Activated T-helper 2 cell treated with anti-CD3 and anti-CD28 coated beads, Interferon-gamma antibody, Interleukin-2, Interleukin-4, amounts not matched to agents 10 μg/mL and 5 μg/mL and 100 μg/mL, durations not matched to agents 14 hours and 24 hours and 36 hours (primary cell): ENCODE results near the gene NDC1. TPM values are rescaled to one million over a fixed set of nuclear protein-coding genes. Genes with fewer than 3 reads are reported as not detected.
"Not testable (repeated sequence)": the region's sequence is repeated elsewhere in the genome, so short reads cannot be mapped to it uniquely, and the experiment has no call there.

ENCODE experiments used
- DNase-seq: peaks from one replicate; pipeline ENCODE4 v3.0.0; 2021; ENCODE audit warnings: low spot score
- H3K27ac Mint-ChIP-seq: one replicate; pipeline ENCODE4 v1.8.0; 2021; ENCODE audit warnings: mixed read lengths
- H3K27me3 Mint-ChIP-seq: one replicate; pipeline ENCODE4 v1.8.0; 2021; ENCODE audit warnings: low read depth, mixed read lengths
- H3K36me3 Mint-ChIP-seq: one replicate; pipeline ENCODE4 v1.8.0; 2021; ENCODE audit warnings: low read depth, mixed read lengths
- H3K4me1 Mint-ChIP-seq: one replicate; pipeline ENCODE4 v1.8.0; 2021; ENCODE audit warnings: low read depth, mixed read lengths
- H3K4me3 Mint-ChIP-seq: one replicate; pipeline ENCODE4 v1.8.0; 2021; ENCODE audit warnings: low read depth, mild to moderate bottlenecking, moderate library complexity, mixed read lengths
- H3K9me3 Mint-ChIP-seq: one replicate; pipeline ENCODE4 v1.8.0; 2021; ENCODE audit warnings: mixed read lengths
- intact Hi-C: fragments of 100-400 bp; cut with micrococcal nuclease; formaldehyde crosslinking; loops from one replicate; pipeline ENCODE4 v1.15.1; 2023
- total RNA-seq: library from RNA; stranded (reverse); gene quantifications from 2 replicates; pipeline ENCODE4 v1.2.3, GENCODE V29; 2022

Gene NDC1
- total RNA-seq, 1 donor from 2014 or later = 32.4 TPM

GRCh38 chr1:53815484-53815883 lies 22.6 kb downstream of the NDC1 start:
- H3K27me3 Mint-ChIP-seq, H3K4me3 Mint-ChIP-seq, intact Hi-C loops, DNase-seq, H3K9me3 Mint-ChIP-seq, H3K27ac Mint-ChIP-seq: not testable (repeated sequence)
- Mint-ChIP-seq H3K36me3 (peaks cover 95% of the 10 kb centered on the region), H3K4me1 (peaks cover 23% of the 10 kb centered on the region)

- intact Hi-C loops = no loop called here
- Mint-ChIP-seq H3K4me3 (no peak overlapping the region), H3K27me3 (no peaks in the 10 kb centered on the region), H3K9me3 (no peaks in the 10 kb centered on the region), H3K36me3 (peaks cover 82% of the 10 kb centered on the region), H3K4me1 (peaks cover 22% of the 10 kb centered on the region), H3K27ac (no peak overlapping the region)
- DNase-seq = no peak
These were observed 26.7 kb downstream of the NDC1 start for GRCh38 chr1:53811414-53811851.

- H3K36me3 Mint-ChIP-seq = peaks cover 75% of the 10 kb centered on the region
- intact Hi-C loops = no loop called here
- H3K9me3 Mint-ChIP-seq = no peaks in the 10 kb centered on the region
- H3K4me3 Mint-ChIP-seq = no peak overlapping the region
- DNase-seq = no peak
- H3K27ac Mint-ChIP-seq = no peak overlapping the region
- no peaks in the 10 kb centered on the region for H3K27me3 Mint-ChIP-seq
- H3K4me1 Mint-ChIP-seq = peaks cover 18% of the 10 kb centered on the region
These were observed 27.6 kb downstream of the NDC1 start for GRCh38 chr1:53810497-53810896.

- Mint-ChIP-seq H3K36me3 (peaks cover 73% of the 10 kb centered on the region), H3K27me3 (no peaks in the 10 kb centered on the region), H3K4me1 (peaks cover 15% of the 10 kb centered on the region), H3K4me3 (no peak overlapping the region), H3K9me3 (no peaks in the 10 kb centered on the region), H3K27ac (no peak overlapping the region)
- intact Hi-C loops = no loop called here
- DNase-seq = no peak
These were observed 28.1 kb downstream of the NDC1 start for GRCh38 chr1:53810007-53810406.

- no peak for DNase-seq
- H3K27me3 Mint-ChIP-seq = no peaks in the 10 kb centered on the region
- peaks cover 66% of the 10 kb centered on the region for H3K36me3 Mint-ChIP-seq
- peaks cover 10% of the 10 kb centered on the region for H3K4me1 Mint-ChIP-seq
- no peak overlapping the region for H3K27ac Mint-ChIP-seq
- no peaks in the 10 kb centered on the region for H3K9me3 Mint-ChIP-seq
- intact Hi-C loops = no loop called here
- H3K4me3 Mint-ChIP-seq = no peak overlapping the region
These were observed 30.2 kb downstream of the NDC1 start for GRCh38 chr1:53807916-53808315.

- intact Hi-C loops = no loop called here
- Mint-ChIP-seq H3K27me3 (no peaks in the 10 kb centered on the region), H3K27ac (no peak overlapping the region), H3K36me3 (peaks cover 59% of the 10 kb centered on the region), H3K4me1 (peaks cover 3% of the 10 kb centered on the region), H3K9me3 (no peaks in the 10 kb centered on the region), H3K4me3 (no peak overlapping the region)
- no peak for DNase-seq
These were observed 33.1 kb downstream of the NDC1 start for GRCh38 chr1:53804791-53805505.

- H3K4me1 Mint-ChIP-seq = peaks cover 3% of the 10 kb centered on the region
These were observed 33.9 kb downstream of the NDC1 start for GRCh38 chr1:53804181-53804580.

GRCh38 chr1:53800621-53801020 lies 37.5 kb downstream of the NDC1 start:
- Mint-ChIP-seq H3K36me3 (peaks cover 59% of the 10 kb centered on the region), H3K4me1 (no peaks in the 10 kb centered on the region), H3K4me3 (no peak overlapping the region), H3K27ac (no peak overlapping the region), H3K27me3 (no peaks in the 10 kb centered on the region), H3K9me3 (no peaks in the 10 kb centered on the region)
- intact Hi-C loops = no loop called here
- DNase-seq = no peak

More at GRCh38 chr1:53804181-53804580, 33.9 kb downstream of the NDC1 start:
- H3K27me3 Mint-ChIP-seq = no peaks in the 10 kb centered on the region
- no peaks in the 10 kb centered on the region for H3K9me3 Mint-ChIP-seq
- H3K27ac Mint-ChIP-seq = no peak overlapping the region
- no peak for DNase-seq
- H3K4me3 Mint-ChIP-seq = no peak overlapping the region
- intact Hi-C loops = no loop called here
- peaks cover 63% of the 10 kb centered on the region for H3K36me3 Mint-ChIP-seq

GRCh38 chr1:53799141-53799540 lies 39.0 kb downstream of the NDC1 start:
- intact Hi-C loops = no loop called here
- Mint-ChIP-seq H3K4me1 (no peaks in the 10 kb centered on the region), H3K4me3 (no peak overlapping the region), H3K27ac (no peak overlapping the region), H3K36me3 (peaks cover 63% of the 10 kb centered on the region), H3K27me3 (no peaks in the 10 kb centered on the region), H3K9me3 (no peaks in the 10 kb centered on the region)
- DNase-seq = no peak

- H3K36me3 Mint-ChIP-seq = peaks cover 66% of the 10 kb centered on the region
- intact Hi-C loops = no loop called here
- no peaks in the 10 kb centered on the region for H3K4me1 Mint-ChIP-seq
- no peak overlapping the region for H3K27ac Mint-ChIP-seq
- H3K27me3 Mint-ChIP-seq = no peaks in the 10 kb centered on the region
- no peak for DNase-seq
- H3K4me3 Mint-ChIP-seq = no peak overlapping the region
- no peaks in the 10 kb centered on the region for H3K9me3 Mint-ChIP-seq
These were observed 45.3 kb downstream of the NDC1 start for GRCh38 chr1:53792806-53793205.

- H3K27ac Mint-ChIP-seq = no peak overlapping the region
- peaks cover 15% of the 10 kb centered on the region for H3K4me1 Mint-ChIP-seq
- H3K27me3 Mint-ChIP-seq = no peaks in the 10 kb centered on the region
- no peak for DNase-seq
- H3K36me3 Mint-ChIP-seq = peaks cover 71% of the 10 kb centered on the region
- no peaks in the 10 kb centered on the region for H3K9me3 Mint-ChIP-seq
- H3K4me3 Mint-ChIP-seq = no peak overlapping the region
- intact Hi-C loops = no loop called here
These were observed 50.4 kb downstream of the NDC1 start for GRCh38 chr1:53787655-53788054.

- Mint-ChIP-seq H3K27me3 (no peaks in the 10 kb centered on the region), H3K27ac (peak overlapping the region; percentile 74), H3K9me3 (no peaks in the 10 kb centered on the region), H3K36me3 (peaks cover 75% of the 10 kb centered on the region), H3K4me3 (no peak overlapping the region), H3K4me1 (peaks cover 28% of the 10 kb centered on the region)
- DNase-seq = no peak
- intact Hi-C loops = loop anchor here (2.0 kb wide), 1 partner anchor 16 kb away; no protein-coding TSS in a partner anchor
These were observed 55.0 kb downstream of the NDC1 start for GRCh38 chr1:53783056-53783455.

- H3K9me3 Mint-ChIP-seq = no peaks in the 10 kb centered on the region
- H3K36me3 Mint-ChIP-seq = peaks cover 73% of the 10 kb centered on the region
- no peak overlapping the region for H3K4me3 Mint-ChIP-seq
- intact Hi-C loops = loop anchor here (2.0 kb wide), 1 partner anchor 15 kb away; no protein-coding TSS in a partner anchor
- DNase-seq = no peak
- peaks cover 28% of the 10 kb centered on the region for H3K4me1 Mint-ChIP-seq
- H3K27me3 Mint-ChIP-seq = no peaks in the 10 kb centered on the region
- H3K27ac Mint-ChIP-seq = no peak overlapping the region
These were observed 56.4 kb downstream of the NDC1 start for GRCh38 chr1:53781654-53782053.
